GM11168 (cell line): ENCODE data around the gene NT5C1A.

Source experiments
- in situ Hi-C: fragments of 300-500 bp; cut with MboI; formaldehyde crosslinking; loops from one replicate; pipeline ENCODE4 v1.12.0; 2022; ENCODE audit warnings: low sequenced_read_pairs; ENCODE audit not compliant: unreplicated experiment

Gene NT5C1A

DNA sequence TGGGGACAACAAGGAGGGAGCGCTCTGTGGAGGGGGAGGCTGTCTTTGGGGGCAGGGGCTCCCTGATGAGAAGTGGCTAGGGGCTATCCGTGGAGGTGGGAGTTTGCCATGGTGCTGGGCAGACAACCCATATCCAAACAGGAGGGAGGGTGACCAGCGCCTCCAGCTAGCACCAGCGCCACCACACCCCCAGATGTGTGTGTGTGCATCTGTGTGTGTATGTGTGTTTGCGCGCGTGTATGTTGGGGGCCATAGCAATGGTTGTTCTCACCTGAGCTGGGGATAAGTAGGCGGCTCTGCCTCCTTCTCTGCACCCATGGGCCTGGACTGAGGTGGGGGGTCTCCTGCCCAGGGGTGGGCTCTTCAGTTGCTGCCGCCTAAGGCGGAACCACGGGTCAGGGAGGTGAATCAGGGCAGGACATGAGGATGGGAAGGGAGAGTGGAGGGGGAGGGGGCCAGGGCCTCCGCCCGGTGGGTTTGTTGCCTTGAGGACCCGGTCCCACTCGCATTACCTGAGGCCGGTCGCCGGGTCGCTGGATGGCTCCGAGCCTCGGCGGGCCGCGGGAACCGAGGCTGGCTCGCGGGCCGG, 19.0 kb upstream of the NT5C1A start:
- in situ Hi-C loops = no loop called here

DNA sequence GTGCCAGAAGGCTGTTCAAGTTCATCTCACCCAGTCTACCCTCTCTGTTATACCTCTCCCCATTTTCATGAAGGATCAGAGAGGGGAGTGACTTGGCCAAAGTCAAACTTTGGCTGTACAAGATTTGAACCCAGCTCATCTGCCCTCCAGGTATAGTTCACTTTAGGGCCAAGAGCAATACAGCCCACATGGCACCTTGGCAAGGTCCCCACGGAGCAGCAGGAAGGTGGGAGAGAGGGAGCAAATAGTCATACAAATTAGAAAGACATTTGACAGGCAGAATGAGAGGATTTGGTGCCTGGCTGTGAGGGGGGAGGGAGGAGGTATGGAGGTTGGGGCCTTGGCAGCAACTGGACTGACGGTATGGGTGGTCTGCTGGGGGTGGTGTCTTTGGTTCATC, 18.3 kb upstream of the NT5C1A start:
- in situ Hi-C loops = no loop called here

DNA sequence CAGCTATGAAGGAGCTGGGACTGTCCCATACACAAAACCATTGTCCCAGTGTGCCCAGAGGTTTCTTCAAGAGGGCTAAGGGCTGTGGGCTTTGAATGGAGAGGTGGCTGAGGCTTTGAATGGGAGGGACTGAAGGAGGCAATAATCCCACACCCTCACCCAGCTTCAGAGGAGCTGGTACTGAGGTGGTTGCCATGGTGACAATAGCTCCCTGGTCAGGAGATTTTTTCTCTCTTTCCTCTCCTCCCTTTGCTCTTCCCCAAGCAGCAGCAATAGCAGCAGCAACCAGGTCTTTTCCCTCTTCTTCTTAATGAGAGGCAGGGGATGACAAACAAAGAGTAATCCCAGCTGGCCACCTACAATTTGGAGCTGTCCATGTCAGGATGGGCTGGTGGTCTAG, 17.7 kb upstream of the NT5C1A start:
- in situ Hi-C loops = no loop called here

DNA sequence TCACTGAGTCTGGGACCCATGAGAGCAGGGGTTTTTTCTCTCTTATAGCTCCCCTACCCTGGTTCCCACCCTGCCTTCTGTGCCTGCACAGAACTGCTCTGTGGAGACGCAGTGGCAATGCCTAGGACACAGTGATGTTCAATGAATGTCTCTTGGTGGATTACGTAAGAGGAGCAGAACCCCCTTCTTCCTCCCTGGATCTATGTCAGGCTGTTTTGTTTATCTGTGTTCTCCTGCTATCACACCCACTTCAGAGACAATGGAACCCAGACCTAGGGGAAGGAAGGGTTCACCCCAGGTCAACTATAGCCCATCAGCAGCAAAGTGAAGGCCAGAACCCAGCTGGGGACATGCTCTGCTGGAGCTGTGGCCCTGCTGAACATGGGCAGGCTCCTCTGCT, 17.3 kb upstream of the NT5C1A start:
- in situ Hi-C loops = no loop called here

DNA sequence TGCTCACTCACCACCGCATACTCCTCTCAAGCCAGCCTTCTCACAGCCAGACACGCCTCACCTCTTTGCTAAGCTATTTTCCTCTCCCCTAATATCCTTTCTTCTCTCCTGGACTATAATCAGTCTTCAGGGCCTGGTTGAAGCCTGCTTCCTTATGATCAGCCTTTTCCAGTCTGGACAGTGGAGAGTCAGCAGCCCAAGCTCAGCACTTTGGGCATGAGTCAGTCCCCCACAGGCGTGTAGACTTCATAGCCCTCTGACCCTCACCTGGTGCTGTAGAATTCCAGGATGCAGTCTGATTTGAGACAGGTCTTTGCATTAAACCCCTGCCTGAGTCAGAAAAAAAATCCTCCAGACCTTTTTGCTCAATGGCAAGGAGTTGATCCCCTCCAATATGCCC, 16.8 kb upstream of the NT5C1A start:
- in situ Hi-C loops = no loop called here

DNA sequence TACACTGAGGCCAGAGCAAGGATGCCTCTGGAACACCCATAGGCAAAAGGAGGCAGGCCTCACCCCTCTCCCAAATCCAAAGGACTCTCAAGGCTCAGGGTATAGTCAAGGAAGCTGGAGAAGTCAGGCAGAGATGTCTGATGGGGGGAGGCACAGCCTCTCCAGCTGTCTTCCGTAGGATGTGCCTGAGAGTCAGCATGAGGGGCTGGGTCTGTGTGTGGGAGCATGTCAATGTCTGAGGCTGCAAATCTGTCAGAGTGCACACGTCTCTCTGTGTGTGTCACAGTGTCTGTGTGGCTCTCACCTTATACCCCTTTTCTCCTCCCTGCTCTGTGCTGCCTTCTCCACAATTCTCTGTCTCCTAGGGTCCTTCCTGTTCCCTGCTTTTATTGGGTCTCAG, 15.3 kb upstream of the NT5C1A start:
- in situ Hi-C loops = no loop called here

DNA sequence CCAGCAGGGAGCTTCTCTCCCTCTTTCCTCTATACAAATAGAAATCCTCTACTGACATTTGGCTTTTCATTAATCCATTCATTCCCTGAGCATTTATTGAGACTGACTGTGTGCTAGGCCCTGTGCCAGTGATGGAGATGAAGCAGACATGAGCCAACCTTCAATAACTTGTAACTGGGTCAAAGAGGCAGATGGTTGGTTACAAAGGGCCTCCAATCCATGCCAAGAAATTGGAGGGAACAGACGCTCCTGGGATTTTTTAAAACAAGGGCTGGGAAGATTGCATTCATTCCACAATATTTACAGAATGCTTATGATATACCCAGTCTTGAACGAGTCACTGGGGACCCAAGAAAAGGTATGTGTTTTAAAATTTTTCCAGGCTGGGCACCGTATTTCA, 13.2 kb upstream of the NT5C1A start:
- in situ Hi-C loops = no loop called here

DNA sequence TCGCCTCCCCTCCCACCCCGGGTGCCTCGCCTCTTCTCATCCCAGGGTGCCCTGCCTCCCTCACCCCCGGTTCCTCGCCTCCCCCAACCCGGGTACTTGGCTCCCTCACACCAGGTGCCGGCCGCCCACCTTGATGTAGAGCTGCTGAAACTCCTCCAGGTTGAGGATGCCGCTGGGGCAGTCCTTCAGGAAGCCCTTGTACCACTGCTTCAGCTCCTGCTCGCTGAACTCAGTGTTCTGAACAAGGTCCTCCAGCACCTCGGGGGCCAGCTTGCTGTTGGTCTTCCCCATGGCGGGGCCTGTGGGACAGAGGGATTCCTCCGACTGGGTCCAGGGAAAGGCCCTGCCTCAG, 12.4 kb upstream of the NT5C1A start:
- in situ Hi-C loops = no loop called here

DNA sequence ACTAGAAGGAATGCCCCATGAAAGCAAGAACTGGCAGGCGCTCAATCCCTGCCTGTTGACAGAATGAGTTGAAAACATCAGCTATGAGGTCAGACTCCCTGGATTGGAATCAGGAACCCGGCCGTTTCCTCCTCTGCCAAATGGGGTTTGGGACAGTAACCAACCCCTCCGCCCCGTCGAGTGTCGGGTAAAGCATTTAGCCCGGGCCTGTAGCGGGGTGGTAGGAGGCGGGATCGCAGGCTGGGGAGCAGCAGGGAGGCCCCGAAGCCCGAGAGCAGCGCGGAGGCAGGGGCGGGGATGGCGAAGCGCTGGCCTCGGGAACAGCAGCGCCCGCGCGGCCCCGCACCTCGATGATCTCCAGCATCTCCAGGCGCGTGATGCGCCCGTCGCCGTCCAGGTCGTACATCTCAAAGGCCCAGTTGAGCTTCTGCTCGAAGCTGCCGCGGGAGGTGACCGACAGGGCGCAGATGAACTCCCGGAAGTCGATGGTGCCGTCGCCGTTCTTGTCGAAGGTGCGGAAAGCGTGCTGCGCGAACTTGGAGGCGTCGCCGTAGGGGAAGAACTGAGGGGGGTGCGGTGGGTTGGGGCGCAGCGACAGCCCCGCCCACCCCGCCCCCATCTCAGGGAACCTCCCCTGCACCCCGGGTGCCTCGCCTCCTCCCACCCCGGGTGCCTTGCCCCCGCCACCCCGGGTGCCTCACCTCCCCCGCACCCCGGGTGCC, 11.8 kb upstream of the NT5C1A start:
- in situ Hi-C loops = no loop called here

DNA sequence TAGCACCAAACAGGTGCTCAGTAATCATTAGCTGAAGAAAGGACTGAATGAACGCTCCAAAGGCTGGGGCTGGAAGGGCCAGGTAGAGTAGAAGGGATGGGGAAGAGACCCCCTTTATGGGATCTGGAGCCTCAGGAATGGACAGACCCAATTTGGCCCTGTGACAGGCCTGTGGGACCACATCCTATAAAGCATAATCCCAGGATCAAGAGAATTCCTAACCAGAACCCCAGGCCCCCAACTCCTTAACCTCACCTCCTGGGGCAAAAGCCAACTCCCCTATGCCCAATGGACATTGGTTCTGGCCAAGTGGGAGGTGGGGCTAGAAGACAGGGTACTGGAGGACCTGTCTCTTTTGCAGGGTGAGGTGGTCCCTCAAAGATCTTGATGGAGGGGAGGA, 10.1 kb upstream of the NT5C1A start:
- in situ Hi-C loops = no loop called here

DNA sequence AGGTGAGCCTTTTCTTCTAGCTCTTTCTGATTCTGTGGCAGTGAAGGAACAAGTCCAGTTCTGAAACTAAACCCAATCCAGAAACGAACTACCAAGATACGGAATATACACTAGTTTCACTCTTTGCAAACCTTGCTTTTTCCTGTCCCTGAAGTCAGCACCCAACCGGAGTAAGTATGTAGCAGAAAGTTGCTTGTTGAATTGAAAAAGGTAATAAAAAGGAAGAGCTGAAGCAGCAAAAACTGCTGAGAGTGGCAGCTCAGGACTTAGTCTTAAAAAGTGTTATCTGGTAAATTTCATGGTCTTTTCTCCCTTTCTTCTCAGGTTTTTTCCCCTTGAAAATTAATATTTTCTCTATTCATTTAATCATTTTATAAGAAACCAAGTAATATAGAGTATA, 9.4 kb upstream of the NT5C1A start:
- in situ Hi-C loops = no loop called here

DNA sequence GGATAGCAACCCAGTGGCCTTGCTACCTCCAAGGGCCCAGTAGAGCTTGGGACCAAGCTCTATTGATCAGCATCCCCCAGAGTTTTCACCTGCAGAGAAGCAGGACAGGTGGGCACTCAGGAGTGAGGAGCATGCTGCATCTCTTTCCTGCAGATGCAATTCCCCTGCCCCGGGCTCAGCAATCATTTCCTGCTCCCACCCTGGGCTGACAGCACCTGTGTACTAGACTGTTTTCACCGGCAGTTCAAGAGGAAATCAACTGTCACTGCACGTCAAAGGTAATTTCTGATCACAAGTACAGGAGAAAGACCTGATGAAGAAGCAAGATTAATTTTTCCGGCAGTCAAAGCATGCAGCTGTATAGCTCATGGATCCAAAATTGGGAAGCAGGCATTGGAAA, 8.8 kb upstream of the NT5C1A start:
- in situ Hi-C loops = no loop called here

DNA sequence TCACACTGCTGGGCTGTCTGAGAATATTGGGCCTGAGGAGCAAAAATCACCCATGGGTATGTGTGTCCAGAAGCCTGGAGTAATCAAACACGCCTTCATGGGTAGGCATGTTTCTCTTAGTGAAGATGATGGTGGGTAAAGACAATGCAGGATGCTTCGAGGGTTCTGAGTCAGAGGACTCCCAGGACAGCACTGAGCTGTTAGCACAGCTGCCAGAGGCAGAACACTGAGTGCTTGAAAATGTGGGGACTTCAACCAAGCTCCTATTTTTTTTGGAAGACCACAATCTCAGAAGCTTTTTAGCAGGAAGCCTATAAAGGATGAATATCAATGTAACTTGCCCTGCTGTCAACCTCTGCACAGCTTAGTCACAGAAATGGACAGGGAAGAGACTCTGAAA, 7.9 kb upstream of the NT5C1A start:
- in situ Hi-C loops = no loop called here

DNA sequence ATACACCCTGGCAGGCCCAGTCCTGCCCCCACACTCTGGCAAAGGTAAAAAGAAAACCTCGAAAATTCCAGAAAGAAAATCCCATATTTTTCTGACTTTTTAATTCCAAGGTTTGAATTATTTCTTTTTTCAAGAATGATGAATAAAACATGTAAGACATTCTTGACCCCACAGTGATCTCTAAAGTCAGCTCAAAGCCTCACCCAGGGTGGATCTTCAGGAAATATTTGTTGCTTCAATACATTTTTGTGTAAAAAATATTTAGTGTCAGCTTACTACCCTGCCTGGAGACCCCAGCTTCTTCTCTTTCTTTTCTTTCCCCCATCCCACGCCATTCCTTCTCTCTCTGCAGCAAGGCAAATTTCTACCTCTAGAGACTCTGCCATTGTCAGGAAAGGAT, 7.0 kb upstream of the NT5C1A start:
- in situ Hi-C loops = no loop called here

DNA sequence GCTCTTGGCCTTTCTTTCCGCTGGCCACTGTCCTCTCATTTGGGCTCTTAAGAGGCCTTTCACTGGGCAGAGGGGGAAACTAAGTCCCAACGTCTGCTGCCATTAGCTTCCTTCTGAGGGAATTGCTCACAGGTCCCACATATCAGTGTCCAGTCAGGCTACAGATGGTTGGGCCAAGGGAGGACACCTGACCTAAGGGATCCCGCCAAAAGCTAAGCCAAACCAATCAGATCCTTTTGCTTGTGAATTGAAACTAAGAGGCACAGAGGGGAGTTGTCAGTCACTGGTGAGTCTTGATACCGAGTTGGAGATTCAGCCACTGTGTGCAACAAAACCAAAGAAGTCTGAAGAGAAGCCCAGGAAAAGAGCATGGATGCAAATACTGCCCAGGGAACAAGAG, 5.7 kb upstream of the NT5C1A start:
- in situ Hi-C loops = no loop called here

DNA sequence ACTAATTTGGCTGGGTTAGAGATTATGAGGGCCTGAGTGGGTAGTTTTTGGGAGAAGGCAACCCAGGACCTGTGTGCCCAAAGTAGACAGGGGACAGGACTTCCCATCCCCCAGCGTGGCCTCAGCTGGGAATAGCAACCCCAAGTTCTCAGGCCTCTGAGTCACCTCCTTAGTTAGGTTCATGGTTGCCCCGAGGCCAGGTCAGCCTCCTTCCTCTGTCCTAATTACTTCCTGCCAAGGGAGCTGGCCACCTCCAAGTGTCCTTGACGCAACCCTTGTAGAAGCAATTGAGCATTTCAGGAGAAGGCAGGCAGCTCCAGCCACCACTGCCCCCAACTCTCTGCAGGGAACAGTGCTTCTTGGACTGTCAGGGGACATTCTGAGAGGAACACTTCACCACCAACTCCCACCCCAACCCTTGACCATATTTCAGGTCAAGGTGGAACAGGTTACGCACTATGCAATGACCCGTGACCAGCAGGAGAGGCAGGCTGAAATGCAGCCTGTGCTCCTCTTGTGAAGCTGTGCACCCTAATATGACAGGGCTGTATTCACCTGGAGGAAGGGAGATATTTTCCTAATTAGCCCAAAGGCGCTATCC, 5.1 kb upstream of the NT5C1A start:
- in situ Hi-C loops = no loop called here

DNA sequence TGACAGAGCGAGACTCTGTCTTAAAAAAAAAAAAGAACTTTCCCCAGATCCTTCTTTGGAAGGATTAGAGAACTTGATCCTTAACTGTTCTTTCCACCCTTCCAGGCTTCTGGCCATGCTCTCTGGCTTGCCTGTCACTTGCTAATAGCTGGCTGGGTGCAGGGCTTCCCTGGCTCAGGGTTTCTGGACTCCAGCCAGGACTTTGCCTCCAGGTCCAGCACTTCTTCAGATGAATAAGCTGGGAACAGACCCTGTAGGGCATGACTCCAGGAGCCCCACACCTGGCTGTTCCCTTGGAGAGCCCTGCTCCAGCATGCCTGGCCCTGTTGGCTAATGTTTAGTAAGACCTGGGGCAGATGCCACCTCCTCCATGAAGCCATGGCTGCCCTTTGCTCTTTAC, 3.3 kb upstream of the NT5C1A start:
- in situ Hi-C loops = no loop called here

DNA sequence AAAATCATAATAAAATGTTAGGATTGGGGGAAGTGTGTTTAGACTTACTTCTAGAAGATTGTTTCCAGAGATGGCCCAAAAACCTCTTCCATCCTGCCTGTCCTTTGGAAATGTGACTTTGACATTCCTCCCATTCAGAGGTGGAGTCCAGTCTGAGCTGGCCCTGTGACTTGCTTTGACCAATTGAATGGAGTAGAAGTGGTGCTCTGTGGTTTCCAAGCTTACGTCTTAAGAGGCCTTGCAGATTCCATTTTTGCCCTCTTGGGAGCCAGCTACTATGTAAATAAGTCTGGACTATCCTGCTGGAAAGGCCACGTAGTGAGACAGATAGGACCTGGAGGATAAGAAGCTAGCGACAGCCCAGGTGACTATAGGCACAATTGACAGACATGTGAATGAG, 1.3 kb upstream of the NT5C1A start:
- in situ Hi-C loops = no loop called here

DNA sequence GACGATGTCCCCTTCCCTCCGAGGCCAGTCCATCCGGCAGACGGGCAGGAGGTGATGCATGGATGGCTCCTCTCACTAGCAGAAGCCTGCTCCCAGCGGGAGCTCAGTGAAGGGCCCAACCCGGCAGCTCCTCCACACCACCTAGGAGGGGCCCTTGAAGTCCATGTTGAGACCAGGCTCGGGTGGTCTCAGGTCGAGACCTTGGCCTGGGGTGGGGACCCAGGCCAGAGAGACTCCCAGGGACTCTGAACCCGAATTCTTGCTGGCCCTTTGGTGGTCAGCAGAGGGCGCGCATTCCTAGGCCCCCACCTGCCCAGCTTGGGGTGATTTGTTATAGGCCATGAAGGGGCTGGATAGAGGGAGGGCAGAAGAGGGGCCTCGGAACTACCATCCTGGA, 642 bp upstream of the NT5C1A start:
- in situ Hi-C loops = no loop called here

DNA sequence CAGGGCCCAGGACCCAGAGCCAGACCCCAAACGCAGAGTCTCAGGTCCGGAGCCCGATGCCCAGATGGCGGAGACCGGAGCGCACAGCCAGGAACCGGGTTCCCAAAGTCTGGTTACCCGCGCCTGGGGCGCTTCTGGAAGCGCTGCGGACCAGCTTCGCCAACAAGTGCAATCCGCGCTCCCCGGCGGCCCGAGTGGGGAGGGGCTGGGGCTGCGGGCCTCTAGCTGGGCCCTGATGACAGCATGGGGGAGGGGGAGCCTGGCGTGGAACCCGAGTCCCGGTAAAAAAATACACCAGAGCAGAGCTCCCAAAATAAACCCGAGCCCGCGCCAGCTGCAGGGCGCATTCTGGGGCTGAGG, 494 bp downstream of the NT5C1A start:
- in situ Hi-C loops = no loop called here

DNA sequence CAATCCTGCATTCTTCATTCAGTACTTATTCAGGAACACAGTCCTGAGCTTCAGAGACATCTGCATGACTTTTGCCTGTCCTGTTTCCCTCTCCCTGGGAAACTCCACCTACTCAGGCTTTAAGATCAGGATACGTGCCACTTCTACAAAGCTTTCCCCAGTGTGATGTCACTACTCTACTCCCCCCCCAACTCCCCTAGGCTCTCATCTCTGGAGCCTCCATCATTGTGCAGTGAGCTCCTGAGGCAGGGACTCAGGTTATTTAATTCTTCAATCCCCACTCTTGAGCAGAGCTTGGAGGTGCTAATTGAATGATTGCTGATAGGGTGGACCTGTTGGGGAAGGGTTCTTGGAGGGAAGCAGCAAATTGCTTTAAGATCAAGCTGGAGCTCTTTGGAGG, 1.2 kb downstream of the NT5C1A start:
- in situ Hi-C loops = no loop called here

DNA sequence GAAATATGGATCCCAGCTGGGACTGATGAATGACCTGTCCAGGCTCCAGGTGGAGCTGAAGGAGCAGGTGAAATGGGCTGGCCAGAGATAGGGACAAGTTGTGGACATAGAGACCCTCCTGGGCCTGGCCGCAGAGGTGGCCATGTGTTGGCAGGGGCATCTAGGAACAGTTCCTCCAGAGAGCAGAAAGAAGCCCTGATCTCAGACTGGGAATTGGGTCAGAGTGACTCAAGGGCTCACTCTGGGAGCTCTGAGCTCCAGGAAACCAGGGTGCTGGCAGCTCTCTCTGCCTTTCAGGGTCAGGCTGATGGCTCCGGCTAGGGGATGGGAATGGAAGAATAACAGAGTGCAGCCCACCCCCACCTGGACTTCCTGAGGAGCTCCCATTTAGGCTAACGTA, 3.0 kb downstream of the NT5C1A start:
- in situ Hi-C loops = loop anchor here (10.0 kb wide), 1 partner anchor 56 kb away; no protein-coding TSS in a partner anchor
